GM21786 (cell line): ENCODE data around the gene HAAO.

Experiments
- ATAC-seq: cut with Tn5 transposase; IDR thresholded peaks from one replicate; pipeline ENCODE4 v1.9.1; 2021; ENCODE audit not compliant: unreplicated experiment

HAAO gene

DNA sequence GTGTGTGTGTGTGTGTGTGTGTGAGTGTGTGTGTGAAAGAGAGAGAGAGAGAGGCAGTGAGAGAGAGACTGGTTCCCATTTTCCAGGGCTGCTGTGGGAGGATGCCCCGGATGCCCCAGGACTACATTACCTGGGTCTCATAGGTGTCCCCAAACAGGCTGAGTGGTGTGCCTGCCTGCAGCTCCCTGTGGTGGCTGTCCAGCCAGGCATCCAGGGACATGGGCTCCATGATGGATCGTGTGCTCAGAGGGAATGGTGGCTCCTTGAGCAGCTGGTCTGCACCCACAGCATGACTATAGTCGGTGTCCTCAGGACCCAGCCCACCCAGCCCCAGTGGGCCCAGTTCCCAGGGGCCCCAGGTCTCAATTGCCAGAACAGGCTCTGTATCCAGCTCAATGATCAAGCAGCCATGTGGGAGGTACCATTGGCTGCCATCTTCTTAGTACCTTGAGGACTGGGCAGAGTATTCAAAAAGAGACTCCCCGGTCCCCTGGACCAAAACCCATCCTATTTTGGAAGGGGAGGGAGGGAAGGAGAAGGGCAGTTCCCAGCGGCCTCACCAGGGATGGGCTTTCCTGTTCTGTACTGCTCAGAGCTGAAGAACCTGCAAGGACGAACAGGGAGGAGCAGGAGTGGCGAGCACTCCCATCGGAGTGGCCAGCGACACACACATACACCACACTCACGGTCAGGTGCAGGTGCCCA is 22.6 kb downstream of the HAAO start:
- no peak for ATAC-seq

DNA sequence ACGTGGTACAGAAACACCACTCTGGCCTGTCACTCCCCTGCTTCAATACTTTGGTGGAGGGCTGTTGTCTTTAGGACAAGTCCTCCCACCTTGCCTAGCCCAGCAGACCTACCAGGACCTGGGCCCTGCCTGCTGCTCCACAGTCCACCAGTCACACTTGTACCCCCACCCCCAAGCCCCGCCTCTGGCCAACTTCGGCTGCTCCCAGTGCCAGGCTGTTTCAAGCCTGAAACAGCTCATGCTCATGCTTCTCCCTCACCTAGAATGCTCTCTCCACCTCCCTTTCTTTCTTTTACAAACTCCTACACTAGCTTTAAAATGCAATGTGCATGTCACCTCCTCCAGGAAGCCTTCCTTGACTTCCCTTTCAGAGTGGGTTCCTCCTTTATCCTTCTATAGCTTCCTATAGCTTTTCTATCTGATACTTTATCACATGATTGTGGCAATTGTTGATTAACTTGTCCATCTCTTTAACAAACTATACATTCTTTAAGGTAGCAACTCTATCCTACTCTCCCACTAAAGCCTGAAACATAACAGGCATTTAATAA is 23.6 kb downstream of the HAAO start:
- ATAC-seq: no peak

DNA sequence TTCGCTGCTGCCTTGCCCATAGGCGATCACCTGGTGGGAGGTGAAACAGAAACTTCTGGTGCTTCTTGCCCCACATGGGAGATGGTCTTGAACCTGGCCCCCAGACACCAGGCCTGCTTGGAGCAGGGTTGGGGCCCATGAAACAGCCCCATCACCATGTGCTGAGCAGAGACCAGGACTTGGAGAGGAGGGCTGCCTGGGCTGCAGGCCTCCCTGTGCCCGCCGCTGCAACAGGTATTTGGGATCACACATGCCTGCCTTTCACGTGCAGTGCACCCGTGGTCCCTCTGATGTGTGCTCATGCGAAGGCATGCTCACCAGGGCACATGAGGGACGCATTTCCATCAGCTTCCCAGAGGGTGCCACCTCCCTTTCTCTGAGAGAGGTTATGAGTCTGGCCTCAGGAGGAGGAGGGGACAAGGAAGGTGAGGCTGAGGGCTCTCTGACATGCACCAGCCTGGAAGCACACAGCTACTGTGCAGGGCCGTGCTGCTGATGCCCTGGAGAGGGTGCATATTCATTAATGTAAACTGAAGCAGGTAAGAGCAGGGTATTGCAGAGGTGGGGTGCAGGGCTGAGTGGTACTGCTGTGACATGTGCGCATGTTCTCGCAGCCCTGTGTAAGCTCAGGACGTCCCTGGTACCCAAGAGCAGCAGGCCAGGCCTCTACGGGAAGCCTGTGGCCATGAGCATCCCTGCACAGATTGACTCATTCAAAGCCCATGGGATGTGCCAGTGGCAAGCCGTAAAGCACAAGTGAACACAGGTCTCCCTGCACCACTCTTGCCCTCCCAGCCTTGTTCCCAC is 24.3 kb downstream of the HAAO start:
- ATAC-seq: no peak

DNA sequence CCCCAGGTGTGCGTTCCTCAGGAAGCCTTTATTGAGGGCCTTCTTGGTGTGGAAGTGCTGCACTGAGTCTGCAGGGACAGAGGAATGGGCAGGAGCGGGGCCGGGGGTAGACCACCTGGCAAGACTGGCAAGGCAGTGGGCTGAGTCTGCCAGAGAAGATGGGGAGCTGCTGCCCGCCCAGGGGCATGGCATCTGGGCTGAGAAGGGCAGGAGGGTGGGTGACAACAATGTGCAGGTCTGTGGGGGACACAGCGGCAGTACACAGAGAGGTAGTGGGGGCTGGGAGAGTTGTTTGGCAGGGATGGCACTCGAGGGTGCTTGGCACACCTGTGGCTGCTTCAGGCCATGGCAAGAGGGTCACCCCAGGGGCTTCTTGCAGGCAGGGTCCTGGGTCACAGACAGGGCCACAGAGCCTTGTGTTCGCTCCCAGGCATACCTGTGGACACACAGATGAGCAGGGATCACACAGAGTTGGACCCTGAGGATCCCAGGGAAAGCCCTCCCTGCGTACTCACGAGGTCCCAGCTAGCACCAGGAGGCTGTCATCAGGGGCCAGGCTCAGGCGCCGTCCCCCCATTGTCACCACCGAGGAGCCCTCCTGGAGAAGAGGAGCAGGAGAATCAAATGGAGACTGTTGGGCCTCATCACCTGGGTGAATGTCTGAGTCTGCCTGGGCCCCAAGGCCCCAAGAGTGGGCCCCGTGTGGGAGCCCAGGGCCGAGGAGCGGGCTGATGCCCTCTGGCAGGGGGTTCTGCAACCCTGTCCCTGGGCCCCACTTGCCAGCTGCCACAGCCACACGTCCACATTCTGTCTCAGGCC is 25.1 kb downstream of the HAAO start:
- ATAC-seq: no peak

DNA sequence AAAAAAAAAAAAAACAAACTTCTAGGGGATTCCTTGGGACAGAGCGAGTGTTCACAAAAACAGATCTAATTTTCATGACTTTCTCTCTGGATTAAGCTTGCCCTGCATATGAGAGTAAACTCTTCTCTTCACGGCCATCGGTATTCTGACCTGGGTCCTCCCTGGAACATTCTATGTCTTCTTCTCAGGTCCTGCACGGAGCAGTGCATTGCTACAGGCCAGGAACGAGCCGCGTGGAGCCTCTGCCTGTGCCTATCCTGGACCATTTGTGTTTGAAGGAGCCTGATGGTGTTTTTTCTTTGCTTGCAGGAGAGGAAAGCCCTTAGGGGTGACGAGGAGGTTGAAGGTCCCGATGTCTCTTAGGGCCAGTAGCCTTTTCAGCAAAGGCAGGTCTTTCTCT is 26.7 kb downstream of the HAAO start:
- ATAC-seq: no peak

DNA sequence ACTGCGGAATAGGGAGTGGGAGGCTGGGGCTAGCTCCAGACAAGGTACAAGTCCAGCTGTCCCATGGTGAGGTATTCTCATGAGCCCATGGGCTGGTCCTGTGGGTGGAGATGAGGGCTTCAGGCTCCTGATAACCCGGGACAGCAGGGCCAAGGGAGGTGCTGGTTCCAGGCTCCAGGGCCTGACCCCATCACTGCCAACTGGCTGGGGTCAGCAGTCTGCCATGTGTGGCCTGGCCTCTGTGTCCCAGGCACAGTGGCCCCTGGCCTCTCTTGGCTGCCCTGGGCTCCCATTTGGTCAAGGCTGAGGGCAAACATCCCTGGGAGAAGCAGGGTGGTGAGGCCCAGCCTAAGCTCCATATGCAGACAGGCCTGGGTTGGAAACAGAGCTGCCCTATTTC is 27.5 kb downstream of the HAAO start:
- ATAC-seq: no peak

DNA sequence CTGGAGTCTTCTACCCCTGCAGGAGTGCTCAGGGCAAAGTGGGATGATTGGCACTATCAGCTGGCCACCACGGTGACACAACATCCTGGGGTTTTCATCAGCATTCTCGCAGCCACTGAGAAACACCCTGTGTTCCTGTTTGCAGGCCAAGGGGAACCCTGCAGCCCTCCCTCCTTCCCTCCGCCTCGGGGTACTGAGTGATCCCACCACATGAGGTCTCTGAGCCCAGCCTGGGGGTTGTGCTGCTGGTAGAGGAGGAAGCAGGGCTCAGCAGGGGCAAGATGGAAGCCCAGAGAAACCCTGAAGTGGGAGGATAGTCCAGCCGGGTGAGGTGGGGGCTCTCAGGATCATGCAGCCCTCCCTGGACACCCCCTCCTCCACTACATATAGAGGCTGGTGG is 28.3 kb downstream of the HAAO start, which contains the start of gene OXER1:
TSS of gene OXER1 (minus strand) at position 40 of the 400 bp plus-strand sequence. CDS start 73 bp downstream, outside the sequence.
- no peak for ATAC-seq

DNA sequence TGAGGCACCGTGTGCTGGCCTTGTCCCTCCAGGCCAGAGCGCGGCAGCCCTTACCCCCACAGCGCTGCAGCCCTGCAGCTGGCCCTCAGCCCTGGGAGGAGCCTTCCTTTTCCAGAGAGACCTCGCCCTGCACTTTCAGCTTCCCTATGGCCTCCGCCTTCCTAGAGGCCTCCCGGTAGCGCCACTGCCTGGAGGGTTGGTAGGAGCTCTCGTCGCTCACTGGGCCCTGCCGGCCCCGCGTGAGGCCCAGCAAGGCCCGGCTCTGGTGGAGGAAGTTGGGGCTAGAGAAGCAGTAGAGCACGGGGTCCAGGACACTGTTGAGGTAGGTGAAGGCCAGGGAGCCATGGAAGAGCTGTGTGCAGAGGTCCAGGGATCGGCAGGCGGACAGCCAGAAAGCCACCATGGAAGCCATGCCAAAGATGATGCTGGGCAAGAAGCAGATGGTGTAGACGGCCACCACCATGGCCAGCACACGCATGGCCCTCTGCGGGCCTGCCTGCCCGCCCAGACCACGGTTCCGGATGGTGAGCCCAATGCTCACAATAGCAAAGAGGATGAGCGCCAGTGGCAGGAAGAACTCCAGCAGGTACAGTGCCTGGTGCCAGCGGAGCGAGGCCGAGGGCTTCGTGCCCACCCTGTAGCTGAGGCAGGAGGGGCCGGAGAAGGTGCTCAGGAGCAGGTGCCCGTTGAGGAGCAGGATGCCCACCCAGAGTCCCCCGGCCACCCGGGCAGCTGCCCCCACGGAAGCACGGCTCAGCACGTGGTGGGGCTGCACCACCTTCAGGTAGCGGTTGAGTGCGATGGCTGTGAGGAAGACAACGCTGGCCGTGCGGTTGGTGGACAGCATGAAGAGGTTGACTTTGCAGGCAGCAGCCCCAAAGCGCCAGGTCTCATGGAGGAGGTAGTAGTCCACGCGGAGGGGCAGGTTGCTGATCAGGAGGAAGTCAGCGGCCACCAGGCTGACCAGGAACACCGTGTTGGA is 29.3 kb downstream of the HAAO start:
- ATAC-seq: no peak

DNA sequence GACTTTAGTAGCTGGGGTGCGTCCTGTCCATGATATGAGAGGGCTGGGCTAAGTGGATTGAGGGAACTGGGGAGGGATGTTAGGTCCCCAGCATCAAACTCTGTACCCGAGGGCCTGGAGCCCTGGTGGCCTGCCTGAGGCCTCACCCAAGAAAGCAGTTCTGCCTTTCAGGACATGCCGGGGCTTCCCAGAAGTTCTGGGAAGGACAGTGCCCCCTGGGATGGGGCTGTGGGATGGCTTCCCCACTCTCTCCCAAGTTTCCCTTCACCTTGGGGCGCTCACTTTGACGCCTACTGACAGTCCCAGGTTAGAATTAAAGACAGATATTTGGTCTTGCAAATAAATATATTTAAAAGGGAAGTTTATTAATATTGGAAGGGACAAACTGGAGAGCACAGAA is 30.2 kb downstream of the HAAO start:
- ATAC-seq: no peak

DNA sequence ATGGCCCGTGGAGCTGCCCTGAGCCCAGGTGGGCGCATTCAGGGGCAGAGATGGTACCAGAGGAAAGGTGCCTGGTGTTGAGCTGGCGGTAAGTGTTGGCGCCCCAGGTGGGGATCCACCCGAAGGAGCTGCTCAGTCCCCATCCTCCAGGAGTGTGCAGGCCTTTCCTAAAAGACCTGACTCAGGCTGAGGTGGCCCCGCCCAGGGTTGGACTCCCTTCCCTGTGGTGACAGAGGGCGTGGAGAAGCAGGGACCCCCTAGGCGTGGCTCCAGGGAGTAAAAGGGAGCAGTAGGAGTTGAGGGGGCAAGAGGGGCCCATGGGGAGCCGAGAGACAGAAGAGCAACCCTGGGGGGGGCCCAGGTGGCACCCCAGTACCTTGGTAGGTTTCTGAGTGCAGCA is 30.8 kb downstream of the HAAO start:
- no peak for ATAC-seq

DNA sequence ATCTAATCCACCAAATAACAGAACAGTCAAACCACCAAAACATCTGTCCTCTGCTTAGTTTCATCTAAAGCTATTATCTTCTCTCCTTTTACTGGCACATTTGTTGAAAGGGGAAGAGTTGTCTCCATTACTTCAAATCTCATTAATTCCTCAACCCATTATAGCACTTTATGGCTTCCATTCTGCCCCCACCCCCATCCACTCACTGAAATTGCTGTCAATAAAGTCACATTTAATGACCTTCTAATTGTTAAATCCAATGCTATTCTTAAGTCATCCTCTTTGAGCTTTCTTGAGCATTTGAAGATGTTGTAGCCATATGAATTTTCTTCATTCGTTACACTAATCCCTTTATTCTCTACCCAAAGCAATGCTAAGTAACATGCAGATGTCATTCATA is 33.6 kb downstream of the HAAO start:
- no peak for ATAC-seq

DNA sequence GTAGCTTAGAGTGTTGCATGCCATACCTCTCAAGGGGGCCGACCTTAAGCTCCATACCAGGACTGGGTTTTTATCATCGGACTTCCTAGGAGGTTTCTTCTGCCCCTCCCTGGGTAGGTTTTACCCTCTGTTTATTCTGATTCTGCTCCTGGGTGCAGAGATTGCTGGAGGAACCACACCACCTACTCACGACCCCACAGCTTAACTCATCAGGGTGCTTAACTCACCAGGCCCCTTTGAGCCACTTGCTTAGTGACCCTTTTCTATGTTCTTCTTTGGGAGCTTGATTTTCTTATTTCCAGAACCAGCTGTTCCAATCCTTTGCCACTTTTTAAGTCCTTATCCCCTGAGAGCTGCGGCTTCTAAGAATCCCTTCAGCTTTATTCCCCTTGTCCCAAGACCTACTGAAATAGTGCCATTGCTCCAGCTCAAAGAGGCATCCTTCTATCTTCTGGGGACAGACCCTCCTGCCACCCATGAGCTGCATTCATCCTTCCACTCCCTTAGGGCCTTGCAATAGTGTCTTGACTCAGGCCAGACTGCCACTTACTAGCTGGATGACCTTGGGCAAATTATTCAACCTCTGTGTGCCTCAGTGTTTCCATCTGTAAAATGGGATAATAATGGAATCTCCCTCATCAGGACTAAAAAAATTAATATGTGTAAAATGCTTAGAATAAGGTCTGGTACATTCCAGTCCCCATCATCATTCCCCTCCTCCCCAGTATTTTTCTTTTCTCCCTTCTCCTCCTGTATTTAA is 34.2 kb downstream of the HAAO start:
- no peak for ATAC-seq

DNA sequence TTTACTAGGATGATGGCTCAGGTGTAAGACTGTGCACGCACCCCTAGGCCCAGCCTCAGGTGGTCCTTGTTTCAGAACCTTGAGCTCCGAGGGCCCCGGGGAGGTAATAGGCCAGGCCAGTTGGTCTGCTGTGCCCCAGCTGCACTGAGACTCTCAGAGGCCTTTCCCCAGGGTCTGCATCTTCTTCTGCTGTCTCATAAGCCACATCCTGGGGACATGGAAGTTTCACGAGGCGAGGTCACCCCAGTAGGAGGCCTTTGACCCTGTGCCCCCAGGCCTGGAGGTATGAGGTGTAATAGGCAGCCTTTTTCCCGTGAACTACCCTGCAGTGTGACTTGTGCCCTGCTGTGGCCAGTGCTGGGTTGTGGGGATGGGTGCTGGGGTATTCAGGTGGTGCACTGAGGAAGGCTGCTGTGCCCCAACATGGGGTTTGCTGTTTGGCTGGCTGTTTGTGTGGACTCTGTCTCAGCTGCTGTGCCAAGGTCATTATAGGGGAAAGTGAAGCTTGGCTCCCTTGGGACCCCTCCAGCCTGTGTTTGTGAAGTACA is 35.3 kb downstream of the HAAO start:
- ATAC-seq: no peak

DNA sequence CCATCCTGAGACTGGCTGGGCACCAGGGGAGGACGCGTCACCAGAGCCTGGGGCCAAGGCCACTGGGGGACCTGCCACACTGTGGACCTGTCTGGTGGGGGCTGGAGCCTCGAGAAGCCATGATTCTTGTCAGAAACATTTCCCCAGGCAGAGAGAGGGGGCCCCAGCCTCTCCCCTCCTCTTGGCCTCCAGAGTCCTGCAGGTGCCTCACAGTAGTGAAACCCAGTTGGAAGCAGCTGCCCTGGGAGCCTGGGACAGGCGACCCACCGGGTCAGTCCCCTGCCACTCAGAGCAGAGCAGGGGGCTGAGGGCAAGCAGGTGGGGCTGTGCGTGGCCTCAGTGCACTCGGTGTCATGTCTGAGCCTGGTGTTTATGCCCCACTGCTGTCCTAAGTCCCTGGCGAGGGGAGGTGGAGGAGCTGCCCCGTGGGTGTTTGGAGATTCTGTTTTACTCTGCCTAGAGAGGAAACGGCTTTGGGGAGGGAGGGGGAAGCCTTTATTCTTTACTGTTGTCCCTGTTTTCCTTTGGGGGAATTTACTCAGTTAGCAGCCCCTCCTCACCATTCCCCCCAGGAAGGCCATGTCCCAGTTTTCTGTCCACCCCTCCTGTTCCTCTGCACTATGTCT is 36.1 kb downstream of the HAAO start:
- no peak for ATAC-seq

DNA sequence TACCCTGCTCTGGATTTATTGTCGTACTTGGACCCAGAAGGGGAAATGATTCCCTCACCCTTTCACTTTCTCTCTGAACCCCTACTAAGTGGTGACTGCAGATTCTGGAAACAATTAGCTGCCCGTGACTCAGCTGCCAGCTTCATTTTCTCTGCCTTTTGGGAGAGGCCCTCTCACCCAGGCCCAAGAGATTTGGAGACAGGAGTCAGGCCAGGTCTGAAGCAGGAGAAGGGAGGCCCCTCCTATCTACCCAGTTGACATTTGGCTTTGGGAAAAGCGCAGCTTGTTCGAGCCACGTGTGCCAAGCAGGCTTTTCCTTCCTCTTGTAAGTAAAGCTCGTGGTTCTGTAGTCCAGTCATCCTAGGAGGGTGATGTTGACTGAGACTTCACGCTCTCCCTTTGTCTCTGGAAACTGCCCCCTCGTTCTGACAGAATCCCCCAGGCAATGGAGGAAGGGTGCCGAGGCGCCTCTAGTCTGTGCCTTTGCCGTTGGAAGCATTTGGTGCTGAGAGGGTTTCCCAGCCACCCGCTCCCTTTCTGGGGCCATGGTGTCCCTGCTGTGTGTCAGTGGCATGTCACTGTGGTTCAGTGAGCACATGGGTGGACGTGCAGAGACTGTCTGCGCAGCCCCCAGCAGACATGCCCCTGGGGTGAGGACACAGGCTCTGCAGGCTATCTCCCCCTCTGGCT is 37.0 kb downstream of the HAAO start:
- ATAC-seq: no peak

DNA sequence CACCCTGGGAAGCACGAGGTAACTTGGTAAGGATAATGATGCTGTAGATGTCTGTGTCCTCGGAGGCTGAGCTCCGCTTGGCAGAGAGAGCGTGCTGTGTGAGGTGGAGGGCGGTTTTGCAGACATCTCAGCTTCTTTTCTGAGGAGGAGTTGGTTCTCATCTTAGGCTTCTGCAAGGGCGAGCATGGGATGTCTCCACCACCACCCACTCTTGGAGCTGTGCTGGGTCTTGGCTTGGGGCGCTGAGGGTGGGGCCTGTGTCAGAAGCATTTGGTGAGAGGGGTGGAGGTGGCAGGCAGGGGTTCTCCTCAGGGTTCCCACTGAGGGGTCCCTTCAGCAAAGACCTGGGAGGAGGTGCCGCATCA is 37.6 kb downstream of the HAAO start:
- no peak for ATAC-seq

DNA sequence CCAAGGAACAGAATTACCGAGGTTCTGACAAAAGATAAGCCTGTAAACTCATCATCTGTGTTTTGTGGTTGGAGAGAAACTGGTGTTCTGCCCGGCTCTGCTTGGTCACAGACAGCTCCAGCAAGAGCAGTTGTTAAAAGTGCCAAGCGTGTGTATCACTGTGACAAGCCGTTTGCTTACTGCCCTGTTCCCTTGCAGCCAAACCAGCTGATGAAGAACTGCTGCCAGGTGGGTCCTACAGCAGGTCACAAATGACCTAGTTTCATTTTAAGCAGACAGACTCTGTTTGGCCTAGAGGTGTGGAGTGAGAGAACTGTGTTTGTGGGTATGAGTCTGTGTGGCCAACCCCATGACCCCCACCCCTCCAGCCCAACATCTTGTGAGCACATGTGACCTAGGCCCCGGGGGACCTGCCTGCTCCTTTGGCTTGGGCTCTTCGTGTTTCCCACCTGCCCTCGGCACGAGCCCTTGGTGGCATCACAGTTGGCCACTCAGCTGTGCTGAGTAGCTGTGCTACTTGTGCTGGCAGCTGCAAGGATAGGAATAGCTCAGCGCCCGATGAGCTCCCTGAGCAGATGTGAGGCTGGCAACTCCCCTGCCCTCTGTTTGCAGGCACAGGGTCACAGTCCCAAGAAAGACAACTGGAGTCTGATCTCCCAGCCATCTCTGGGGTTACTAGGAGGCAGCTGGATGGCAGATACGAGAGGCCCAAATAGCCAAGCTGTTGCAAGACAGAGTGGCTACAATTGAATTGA is 38.2 kb downstream of the HAAO start:
- peak; percentile 69 for ATAC-seq
